ENCODE measurements around the gene ABITRAM. TPM values are rescaled to one million over a fixed set of nuclear protein-coding genes. Genes with fewer than 3 reads are reported as not detected.
"Not testable (repeated sequence)": the region's sequence is repeated elsewhere in the genome, so short reads cannot be mapped to it uniquely, and the experiment has no call there.

The ABITRAM gene
- total and polyA plus RNA-seq, 11 donors: 8.2 to 17.0 (median 12.9) TPM

DNA sequence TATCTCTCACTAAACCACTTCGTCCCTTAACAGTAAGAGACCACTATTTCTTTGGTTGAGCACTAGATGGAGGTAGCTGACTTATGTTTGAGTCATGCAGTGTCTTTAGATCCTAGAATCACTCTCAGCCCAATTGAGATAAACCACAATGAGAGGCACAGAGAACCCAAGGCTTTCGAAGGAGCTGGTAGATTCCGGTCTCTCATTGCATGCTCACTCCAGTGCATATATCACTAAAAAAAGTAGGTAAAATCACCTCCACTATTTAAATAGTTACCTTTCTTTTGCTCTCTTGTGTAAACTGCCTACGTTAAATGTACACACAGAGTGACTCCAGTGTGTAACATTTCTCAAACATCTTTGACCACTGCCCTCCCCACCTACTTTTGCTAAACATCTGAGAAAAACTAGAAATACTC, 44.5 kb upstream of the ABITRAM start:
- ATAC-seq: peak; percentile 59 to 81 (median 71)
- intact Hi-C loops (cut with DNase I): loop anchor here in 5 of 10 donors (2.0 to 10.0 kb wide), 3 partner anchors 427 to 435 kb away; partner anchors contain the start of gene EPB41L4B (in 4 of the 5)

DNA sequence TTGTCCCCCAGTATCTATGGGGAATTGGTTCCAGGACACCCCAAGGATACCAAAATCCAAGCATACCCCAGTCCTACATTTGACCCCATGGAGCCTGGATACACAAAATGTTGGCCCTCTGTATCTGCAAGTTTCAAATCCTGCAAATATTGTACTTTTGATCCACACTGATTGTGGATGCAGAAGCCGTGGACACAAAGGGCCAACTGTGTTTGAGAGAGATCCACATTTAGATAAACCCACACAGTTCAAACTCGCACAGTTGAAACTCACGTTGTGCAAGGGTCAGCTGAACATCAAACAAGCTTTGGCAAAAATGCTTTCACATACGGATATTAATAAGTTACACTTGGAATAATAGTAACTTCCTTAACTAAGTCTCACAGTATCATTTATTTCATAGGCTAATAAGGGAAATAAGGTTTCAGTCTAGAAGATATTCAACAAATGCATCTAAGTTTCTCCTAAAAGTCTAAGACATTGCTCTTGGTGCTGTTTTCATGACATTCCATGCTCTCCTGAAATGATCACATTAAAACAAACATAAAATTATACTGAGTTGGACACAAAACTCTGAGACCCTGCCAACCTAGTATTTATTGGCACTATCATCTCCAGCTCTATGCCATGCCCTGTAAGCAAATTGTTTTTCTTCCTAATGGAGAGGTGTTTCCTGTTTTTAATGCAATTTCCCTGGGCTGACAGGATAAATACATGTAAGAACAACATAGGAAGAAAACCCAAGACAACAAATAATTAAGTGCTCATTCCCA, 39.8 kb upstream of the ABITRAM start:
- Histone ChIP-seq H3K9me3 (no peaks in the 10 kb centered on the region), H3K27ac (no peak overlapping the region), H3K36me3 (peaks cover 0 to 100% (median 98%) of the 10 kb centered on the region in 9 donors), H3K4me3 (no peak overlapping the region), H3K4me1 (peaks cover 0 to 9% (median 0%) of the 10 kb centered on the region in 12 donors), H3K27me3 (no peaks in the 10 kb centered on the region)
- DNase-seq (no peak), ATAC-seq (no peak)
- intact Hi-C loops (cut with DNase I): loop anchor here in 1 of 10 donors (10.0 kb wide), 1 partner anchor 430 kb away; the partner anchor contains the start of gene EPB41L4B
- WGBS, 4 donors: 89 to 94% (median 93%) methylated on average over 4 of the region's 4 CpGs
- TF ChIP-seq, protein P1, sequence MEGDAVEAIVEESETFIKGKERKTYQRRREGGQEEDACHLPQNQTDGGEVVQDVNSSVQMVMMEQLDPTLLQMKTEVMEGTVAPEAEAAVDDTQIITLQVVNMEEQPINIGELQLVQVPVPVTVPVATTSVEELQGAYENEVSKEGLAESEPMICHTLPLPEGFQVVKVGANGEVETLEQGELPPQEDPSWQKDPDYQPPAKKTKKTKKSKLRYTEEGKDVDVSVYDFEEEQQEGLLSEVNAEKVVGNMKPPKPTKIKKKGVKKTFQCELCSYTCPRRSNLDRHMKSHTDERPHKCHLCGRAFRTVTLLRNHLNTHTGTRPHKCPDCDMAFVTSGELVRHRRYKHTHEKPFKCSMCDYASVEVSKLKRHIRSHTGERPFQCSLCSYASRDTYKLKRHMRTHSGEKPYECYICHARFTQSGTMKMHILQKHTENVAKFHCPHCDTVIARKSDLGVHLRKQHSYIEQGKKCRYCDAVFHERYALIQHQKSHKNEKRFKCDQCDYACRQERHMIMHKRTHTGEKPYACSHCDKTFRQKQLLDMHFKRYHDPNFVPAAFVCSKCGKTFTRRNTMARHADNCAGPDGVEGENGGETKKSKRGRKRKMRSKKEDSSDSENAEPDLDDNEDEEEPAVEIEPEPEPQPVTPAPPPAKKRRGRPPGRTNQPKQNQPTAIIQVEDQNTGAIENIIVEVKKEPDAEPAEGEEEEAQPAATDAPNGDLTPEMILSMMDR (IDR thresholded peaks at IDR 0.05): no peak
- TF ChIP-seq POLR2A (IDR thresholded peaks at IDR 0.05): no peak

More for the DNA sequence above, 44.5 kb upstream of the ABITRAM start:
- no peak for DNase-seq
- no peaks in the 10 kb centered on the region for H3K27me3 ChIP-seq
- H3K9me3 ChIP-seq: peaks cover 0 to 6% (median 0%) of the 10 kb centered on the region in 12 donors
- no peak for TF ChIP-seq POLR2A (IDR thresholded peaks at IDR 0.05)
- TF ChIP-seq, protein P1 (IDR thresholded peaks at IDR 0.05): peak in 10 of 12 donors; percentile 12 to 51 (median 32)
- 56 to 67% (median 58%) methylated on average over 4 of the region's 4 CpGs for WGBS, 4 donors
- H3K4me3 ChIP-seq: no peak overlapping the region
- peaks cover 0 to 97% (median 83%) of the 10 kb centered on the region in 9 donors for H3K36me3 ChIP-seq
- peak overlapping the region in 4 of 12 donors; percentile 11 to 34 (median 26) for H3K27ac ChIP-seq
- H3K4me1 ChIP-seq: peaks cover 0 to 24% (median 2%) of the 10 kb centered on the region in 12 donors

DNA sequence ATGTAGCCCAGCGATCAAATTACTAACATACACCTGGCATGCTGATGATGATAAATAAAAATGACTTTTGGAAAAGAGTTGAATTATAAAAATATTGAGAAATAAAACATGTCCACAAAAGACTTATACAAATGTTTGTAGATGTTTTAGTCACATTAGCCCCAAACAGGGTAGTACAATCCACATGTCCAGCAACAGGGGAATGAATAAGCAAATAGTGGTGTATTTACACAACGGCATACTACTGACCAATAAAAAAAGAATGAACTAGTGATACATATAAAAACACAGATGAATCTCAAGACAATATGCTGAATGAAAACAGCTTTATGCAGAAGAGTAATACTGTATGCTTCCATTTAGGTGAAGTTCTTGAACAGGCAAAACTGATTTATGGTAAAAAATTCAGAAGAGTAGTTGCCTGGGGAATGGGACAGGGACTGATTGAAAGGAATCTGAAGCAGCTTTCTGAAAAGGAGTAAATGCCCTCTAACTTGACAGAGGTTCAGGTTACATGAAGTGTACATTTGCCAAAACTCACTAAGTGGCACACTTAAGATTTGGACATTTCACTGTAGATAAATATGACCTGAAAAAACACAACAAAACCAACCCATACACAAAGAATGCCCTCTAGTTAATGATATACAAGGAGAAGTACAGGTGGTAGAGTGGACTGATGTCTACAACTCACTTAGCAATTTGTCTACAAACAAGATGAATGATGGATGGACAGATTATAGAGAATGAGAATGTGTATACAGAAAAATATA, 36.7 kb upstream of the ABITRAM start:
- Histone ChIP-seq H3K9me3 (no peaks in the 10 kb centered on the region), H3K27ac (no peak overlapping the region), H3K4me1 (no peaks in the 10 kb centered on the region), H3K27me3 (no peaks in the 10 kb centered on the region), H3K4me3 (no peak overlapping the region), H3K36me3 (peaks cover 0 to 98% (median 97%) of the 10 kb centered on the region in 9 donors)
- TF ChIP-seq POLR2A (IDR thresholded peaks at IDR 0.05): no peak
- TF ChIP-seq, protein P1 (IDR thresholded peaks at IDR 0.05): no peak
- 93 to 99% (median 97%) methylated on average over 2 of the region's 2 CpGs for WGBS, 4 donors
- no peak for DNase-seq
- no peak for ATAC-seq
- intact Hi-C loops (cut with DNase I): loop anchor here in 1 of 10 donors (10.0 kb wide), 1 partner anchor 427 kb away; the partner anchor contains the start of gene EPB41L4B

DNA sequence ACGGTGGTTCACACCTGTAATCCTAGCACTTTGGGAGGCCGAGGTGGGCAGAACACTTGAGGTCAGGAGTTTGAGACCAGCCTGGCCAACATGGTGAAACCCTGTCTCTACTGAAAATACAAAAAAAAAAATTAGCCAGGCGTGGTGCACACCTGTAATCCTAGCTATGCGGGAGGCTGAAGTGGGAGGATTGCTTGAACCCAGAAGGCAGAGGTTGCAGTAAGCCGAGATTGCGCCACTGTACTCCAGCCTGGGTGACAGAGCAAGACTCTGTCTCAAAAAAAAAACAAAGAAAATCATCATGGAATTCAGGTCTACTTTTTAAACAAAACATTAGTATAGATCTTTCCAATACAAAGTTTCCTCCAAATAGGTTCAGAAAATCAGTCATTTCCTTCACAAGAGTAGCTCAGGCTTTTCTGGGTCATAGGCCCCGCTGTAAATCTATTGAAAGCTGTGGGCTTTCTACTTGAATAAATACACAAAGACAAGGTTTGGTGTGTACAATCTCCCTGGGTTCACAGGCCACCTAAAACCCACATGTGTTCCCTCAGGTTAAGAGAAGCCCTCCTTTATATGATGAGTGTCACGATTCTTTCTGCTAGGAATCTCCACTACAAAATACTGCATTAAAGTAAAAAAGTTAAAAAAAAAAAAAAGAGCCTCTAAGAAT, 35.0 kb upstream of the ABITRAM start:
- ATAC-seq, DNase-seq, H3K27me3 ChIP-seq, H3K27ac ChIP-seq, H3K4me3 ChIP-seq, H3K9me3 ChIP-seq, H3K4me1 ChIP-seq: not testable (repeated sequence)
- 95 to 97% (median 96%) methylated on average over 8 of the region's 8 CpGs for WGBS, 4 donors
- H3K36me3 ChIP-seq: peaks cover 0 to 98% (median 96%) of the 10 kb centered on the region in 9 donors
- intact Hi-C loops (cut with DNase I): loop anchor here in 1 of 10 donors (10.0 kb wide), 1 partner anchor 426 kb away; the partner anchor contains the start of gene EPB41L4B
